ENCODE results near the gene COMMD1.

- no peak for TF ChIP-seq CTCF (IDR thresholded peaks at IDR 0.05)
- TF ChIP-seq POLR2A (IDR thresholded peaks at IDR 0.05) = no peak
Observed at GRCh38 chr2:61948661-61949457, 43.4 kb downstream of the COMMD1 start.

Measured in thyroid gland (tissue), 4 donors.